Stimulated activated CD4-positive, alpha-beta T cell treated with anti-CD3 and anti-CD28 coated beads, Interleukin-15, amount 100 ng/mL, for 24 hours (primary cell): ENCODE measurements around the gene ATP8B2.
"Not testable (repeated sequence)": the region's sequence is repeated elsewhere in the genome, so short reads cannot be mapped to it uniquely, and the experiment has no call there.

ENCODE experiments used
- DNase-seq: peaks from one replicate; pipeline ENCODE4 v3.0.0-alpha.2; 2020

ATP8B2 gene

DNA sequence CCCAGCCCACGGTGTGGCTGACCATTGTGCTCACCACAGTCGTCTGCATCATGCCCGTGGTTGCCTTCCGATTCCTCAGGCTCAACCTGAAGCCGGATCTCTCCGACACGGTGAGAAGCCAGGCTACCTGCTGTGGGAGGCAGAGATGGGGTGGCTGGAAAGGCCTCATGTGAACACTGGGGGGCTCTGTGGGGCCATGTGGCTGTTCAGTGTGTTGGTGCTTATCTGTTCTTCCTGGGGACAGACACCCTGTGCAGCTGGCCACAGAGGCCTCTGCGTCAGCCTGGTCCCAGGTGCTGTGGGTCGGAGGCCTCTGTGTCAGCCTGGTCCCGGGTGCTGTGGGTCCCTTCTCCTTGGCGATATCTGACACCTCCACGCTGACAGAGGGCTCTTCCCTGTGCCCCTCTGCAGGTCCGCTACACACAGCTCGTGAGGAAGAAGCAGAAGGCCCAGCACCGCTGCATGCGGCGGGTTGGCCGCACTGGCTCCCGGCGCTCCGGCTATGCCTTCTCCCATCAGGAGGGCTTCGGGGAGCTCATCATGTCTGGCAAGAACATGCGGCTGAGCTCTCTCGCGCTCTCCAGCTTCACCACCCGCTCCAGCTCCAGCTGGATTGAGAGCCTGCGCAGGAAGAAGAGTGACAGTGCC lies 23.2 kb downstream of the ATP8B2 start:
- no peak for DNase-seq

DNA sequence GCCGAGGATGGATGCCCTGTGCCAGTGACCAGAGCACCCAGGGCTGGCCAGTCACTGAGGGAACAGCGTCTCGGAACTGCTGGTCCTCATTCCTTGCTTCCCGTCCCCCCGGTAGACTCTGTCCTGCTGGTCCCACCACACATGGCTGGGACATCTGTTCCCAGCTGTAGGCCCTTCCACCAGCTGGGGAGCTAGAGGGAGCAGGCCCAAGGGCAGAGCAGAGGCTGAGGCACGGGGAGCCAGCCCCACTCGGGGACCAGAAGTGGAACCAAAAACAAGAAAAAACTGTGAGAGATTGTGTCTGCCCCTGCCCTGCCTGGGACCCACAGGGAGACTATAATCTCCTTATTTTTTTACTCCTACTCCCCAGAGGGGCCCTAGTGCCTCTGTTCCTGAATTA lies 23.8 kb downstream of the ATP8B2 start:
- DNase-seq = no peak

DNA sequence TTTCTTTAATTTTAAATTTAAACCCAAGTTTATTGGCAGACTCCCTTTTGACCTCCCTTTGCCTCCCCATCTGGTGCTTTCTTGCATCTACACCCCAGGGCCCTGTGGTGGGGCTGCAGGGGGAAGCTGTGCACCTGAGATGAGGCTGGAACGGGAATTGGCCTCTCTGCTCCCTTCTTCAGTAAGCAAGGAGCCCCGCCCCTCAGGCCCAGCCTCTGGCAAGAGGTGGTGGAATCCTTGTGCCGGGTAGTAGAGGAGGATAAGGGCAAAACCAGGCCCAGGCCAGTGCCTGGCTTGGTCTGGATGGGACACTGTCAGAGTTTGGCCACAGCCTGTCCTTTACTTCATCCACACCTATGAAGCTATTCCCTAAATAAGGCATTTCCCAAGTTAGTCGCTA lies 25.1 kb downstream of the ATP8B2 start:
- no peak for DNase-seq

DNA sequence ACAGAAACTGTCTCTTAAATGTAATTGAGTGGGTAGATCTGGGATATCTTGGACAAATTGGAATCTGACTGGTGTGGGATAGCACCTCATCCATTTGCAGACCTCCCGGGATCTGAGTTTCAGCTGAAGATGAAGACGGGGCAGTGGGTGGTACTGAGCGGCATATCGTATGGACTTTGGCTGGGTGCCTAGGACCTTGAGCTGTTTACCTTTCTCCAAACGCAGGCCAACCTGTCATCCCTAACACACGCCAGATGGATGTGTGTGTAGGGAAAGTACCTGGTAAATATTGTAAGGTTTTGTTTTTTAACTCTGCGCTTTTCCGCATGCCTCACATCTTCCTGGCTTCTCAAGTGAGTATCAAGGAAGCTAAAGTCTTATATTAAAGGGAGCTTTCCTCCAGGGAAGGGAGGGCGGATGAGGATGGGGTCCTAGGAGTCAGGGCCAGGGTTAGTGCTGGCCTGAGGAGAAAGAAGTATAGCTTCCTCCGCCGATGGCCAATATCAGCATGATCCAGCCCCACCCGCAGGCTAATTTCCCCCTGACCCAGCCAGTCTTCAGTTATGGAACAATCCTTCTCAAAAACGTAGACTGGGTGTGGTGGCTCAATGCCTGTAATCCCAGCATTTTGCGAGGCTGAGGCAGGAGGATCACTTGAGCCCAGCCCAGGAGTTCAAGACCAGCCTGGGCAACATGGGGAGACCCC lies 26.2 kb downstream of the ATP8B2 start:
- DNase-seq = no peak

DNA sequence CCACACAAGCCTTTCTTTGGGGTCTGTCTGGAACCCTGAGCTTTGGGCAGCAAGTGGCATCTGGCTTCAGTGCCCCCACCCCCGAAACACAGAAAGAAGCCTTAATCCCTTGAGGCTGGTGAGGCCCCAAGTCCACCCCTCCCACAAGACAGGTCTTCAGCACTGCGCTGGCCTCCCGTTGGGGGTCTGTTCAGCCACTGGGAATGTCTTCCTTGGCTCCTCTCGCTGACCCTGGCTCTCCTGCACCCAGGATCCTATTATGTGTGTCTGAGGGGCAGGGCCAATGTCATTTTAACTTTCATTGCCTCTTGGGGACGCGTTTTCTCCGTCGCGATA lies 26.9 kb downstream of the ATP8B2 start:
- DNase-seq = no peak

DNA sequence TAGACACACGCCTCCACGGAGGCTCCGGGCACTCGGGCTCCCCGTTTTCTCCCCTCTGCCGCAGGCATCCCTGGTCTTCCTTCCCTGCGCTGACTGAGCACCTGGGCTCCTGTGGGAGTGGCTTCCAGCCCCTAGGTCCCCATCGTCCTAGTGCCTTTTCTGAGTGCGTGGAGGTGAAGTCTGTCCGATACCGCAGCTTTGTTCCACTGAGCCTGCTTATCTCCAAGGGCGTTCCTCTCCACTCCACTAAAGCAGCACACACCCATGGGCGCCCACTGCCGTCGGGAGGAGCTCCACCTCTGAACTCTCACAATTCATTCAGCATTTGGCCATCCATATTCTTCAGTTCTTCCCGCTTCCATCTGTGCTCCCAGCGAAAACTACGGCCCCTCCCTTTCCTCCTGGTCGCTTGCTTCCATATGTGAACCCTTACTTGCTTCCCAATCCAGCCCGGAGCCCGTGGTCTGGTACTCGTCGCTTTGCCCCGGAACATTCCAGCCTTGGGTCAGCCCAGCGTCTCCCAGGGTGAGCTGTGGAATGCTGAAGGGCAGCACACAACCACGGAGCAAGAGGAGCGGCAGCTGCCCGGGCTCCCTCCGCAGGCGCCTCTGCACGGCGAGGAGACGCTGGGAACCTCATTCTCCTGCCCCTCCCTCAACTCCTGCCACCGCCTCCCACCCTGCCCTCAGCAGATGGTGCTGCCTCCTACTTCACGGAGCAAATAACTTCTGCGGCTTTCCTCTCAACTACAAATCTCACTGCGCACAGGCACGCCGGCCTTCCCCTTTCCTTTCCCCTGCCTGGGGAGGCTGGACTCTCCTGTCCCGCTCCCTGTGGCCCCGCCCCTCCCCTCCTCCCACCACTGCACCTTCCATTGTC lies 27.5 kb downstream of the ATP8B2 start:
- peak; percentile 72 for DNase-seq

DNA sequence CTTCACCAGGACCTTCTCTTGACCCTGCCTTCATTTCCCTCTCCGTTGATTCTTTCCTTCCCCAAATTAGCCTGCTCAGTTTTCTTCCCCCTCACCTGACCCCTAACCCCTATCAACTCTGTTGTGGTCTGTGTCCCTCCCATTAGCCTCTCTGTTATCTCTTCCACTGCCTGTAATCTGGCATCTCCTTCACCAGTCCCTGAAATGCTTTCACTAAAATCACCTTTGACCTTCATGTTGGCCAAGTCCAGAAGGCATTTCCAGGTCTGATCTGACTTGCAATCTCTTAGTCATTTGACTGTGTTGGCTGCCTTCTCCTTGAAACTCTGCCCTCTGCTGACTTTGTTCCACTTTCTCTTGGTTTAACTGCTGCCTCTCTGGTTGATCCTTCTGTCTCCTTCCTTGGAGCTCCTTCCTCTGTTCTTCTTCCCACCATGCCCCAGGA lies 28.2 kb downstream of the ATP8B2 start:
- peak; percentile 48 for DNase-seq

DNA sequence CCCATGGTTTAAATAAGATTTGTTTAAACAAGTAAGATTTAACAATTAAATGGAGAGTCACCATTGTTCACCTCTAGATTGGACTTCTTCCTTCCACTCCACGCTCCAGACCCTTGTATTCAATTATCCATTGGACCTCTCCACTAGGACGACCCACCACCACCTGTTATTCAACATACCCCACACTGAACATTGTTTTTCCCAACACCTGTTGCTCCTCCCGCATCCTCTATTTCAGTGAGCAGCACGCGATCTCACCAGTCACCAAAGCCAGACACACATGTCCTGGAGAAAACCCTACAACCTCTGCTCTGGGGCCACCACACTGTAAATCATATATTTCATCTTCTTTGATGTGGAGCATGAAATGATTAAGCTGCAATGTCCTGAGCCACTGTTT lies 28.6 kb downstream of the ATP8B2 start:
- no peak for DNase-seq

DNA sequence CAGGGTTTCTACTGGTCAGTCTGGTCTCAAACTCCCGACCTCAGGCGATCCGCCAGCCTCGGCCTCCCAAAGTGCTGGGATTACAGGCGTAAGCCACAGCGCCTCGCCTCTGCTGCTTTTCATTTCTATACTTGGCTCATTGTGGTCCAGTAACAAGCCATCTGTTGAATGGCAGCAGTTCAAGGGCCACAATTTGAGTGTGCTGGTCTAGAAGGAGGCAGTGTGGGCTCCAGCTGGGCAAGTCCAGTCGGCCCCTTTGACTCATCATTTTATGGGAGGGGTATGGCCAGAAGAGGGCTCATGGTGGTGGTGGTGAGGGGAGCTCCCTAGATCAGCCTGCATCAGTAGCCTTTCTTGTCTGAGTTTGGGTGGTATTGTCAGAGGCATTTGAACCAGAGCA lies 33.2 kb downstream of the ATP8B2 start:
- DNase-seq = no peak

DNA sequence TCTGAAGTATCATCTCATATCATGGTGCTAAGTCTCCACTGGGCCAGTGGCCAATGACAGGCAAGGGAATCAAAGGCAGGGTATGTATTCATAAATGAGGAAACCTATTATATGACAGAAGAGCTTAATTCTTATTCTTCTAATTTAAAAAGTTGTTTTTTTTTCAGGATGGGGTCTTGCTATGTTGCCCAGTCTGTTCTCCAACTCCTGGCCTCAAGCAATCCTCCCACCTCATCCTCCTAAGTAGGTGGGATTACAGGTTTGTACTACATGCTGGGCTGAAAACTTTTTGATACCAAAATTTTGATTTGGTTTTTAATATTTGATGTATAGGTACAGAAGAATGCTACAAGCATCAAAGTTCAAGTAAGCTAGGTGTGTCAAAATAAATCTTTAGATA lies 35.0 kb downstream of the ATP8B2 start:
- no peak for DNase-seq

DNA sequence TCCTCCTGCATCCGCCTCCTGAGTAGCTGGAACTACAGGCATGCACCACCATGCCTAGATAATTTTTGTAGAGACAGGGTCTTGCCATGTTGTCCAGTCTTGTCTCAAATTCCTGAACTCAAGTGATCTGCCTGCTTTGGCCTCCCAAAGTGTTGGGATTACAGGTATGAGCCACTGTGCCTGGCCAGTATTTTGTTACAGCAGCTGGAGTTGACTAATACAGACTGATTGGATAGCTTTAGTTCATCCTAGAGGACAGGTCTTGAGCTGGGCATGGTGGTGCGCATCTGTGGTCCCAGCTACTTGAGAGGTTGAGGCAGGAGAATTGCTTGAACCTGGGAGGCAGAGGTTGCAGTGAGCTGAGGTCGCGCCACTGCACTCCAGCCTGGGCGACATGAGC lies 35.6 kb downstream of the ATP8B2 start:
- not testable (repeated sequence) for DNase-seq

DNA sequence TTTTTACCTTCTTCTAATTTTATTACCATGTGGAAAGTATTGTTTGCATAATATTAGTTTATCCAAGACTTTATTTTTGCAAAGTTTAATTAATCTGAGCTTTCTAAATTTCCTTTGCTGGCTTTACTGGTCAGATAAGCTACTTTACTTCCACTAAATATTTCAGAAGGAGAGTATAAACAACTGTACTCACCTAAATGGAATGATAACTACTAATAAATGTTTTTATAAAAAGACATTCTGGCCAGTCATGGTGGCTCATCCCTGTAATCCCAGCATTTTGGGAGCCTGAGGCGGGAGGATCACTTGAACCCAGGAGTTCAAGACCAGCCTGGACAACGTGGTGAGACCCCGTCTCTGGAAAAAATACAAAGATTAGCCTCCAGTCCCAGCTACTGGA lies 36.0 kb downstream of the ATP8B2 start:
- DNase-seq = no peak

DNA sequence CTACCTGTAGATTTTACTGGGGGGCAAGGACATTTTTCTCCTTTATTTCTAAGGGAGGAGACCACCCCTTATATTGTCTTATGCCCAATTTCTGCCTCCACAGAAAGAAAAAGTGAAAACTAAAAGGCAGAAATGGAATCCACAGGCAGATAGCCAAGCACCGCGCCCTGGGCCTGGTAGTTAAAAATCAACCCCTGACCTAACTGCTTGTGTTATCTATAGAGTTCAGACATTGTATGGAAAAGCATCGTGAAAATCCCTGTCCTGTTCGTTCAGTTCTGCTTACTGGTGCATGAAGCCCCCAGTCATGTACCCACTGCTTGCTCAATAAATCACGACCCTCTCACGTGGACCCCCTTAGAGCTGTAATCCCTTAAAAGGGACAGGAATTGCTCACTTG lies 46.1 kb downstream of the ATP8B2 start:
- no peak for DNase-seq

DNA sequence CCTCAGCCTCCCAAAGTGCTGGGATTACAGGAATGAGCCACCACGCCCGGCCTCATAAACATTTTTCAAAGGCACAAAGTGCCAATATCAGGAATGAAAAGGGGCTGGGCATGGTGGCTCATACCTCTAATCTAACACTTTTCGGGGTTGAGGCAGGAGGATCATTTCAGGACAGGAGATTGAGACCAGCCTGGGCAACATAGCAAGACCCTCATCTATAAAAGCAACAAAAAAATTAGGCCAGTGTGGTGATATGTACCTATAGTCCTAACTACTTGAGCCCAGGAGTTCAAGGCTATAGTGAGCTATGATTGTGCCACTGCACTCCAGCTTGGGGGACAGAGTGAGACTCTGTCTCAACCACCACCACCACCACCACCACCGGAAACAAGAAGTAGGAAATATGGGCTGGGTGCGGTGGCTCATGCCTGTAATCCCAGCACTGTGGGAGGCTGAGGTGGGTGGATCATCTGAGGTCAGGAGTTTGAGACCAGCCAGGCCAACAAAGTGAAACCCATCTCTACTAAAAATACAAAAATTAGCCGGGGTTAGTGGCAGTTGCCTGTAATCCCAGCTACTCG lies 48.5 kb downstream of the ATP8B2 start:
- peak; percentile 40 for DNase-seq

DNA sequence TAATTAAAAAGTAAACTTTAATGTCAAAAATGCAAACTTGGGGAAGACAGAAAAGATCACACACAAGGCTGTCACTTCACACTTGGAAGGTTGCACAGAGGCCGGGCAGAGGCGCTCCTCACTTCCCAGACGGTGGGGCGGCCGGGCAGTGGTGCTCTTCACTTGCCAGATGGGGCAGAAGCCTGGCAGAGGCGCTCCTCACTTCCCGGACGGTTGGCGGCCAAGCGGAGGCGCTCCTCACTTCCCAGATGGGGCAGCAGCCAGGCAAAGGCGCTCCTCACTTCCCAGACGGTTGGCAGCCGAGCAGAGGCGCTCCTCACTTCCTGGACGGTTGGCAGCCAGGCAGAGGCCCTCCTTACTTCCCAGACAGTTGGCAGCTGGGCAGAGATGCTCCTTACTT lies 54.0 kb downstream of the ATP8B2 start:
- DNase-seq = no peak

DNA sequence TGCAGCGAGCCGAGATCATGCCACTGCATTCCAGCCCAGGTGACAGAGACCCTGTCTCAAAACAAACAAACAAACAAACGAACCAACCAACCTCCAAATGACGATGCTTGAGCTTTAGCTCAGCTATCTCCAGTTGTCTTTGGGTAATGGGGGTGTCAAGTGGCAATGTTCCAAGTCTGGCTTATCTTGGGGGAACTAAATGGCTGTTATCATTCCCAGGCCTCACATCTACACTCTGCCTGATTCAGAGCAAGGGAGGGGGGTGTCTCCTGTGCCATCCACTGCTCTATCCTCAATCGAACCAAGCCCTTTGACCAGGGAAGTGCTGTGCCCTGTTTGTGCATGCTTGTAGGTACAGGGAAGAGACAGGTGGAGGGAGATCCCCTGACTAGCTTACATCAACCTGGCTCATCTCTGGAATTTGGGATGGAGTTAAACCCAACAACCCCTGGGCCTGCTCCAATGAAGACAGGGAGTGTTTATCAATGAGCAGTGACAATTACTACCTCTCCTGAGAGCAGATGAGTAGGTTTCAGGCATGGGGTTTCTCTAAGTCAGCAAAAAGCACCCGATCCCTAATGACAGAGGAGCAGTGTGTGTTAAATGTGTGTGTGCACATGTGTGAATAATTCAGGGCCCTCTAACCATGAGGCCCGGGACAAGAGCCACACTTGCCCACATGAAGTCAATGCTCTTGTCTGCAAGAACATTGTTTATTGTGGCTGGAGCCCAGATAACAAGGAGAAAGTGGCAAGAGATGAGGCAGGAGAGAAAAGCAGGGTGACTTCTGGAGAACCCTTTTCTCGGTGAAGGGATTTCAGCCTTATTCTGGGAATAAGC lies 59.5 kb downstream of the ATP8B2 start:
- no peak for DNase-seq

DNA sequence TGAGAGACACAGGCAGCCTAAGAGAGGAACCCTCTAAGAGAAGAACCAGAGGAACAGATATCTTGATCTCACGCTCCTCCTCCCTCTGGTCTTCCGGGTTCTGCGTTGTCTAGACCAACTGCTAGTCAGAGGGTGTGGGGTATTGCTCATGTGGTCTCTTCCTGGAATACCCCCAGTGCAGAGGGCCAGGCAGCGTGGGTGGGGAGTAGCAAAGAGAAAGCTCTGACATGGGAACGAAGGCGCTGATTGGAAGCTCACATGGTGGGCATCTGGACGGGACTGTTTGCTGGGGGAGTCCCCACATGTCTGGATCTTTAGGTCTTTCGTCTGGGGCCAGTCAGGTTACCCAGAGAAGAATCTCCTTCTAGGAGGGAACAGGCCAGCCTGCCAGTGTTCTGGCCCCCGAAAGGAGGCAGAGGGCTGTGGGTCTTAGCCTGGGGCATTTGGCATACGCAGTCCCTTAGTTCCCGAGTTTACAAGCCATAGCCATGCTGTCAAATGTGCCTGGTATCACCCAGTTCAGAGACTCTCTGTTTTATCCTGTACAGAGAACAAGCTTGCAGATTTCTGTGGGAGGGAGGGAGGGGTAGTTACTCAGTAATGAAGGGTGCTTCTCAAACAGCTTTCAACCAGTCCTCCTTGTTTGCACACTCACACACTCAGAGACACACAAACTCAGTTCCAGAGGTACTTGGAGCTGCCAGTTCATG lies 61.5 kb downstream of the ATP8B2 start:
- peak; percentile 87 for DNase-seq

DNA sequence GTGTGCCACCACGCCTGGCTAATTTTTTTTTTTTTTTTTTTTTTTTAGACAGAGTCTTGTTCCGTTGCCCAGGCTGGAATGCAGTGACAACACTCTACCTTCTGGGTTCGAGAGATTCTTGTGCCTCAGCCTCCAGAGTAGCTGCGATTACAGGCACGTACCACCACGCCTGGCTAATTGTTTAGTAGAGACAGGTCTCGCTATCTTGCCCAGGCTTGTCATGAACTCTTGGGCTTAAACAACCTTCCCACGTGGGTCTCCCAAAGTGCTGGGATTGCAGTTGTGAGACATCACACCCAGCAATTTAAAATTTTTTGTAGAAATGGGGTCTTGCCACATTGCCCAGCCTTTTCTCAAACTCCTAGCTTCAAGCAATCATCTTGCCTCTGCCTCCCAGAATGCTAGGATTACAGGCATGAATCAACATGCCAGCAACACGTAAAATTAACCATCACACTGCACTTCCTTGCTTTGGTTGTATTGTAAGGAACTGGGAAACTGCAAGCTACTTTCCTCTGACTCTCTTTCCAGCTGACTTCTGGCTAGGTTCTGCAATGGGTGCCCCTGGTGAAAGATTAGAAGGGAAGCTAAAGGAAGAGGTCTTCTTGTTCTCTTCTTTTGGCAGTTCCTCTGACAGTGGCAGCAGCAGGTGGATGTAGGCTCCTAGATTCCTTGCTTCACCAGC lies 65.9 kb downstream of the ATP8B2 start:
- no peak for DNase-seq

DNA sequence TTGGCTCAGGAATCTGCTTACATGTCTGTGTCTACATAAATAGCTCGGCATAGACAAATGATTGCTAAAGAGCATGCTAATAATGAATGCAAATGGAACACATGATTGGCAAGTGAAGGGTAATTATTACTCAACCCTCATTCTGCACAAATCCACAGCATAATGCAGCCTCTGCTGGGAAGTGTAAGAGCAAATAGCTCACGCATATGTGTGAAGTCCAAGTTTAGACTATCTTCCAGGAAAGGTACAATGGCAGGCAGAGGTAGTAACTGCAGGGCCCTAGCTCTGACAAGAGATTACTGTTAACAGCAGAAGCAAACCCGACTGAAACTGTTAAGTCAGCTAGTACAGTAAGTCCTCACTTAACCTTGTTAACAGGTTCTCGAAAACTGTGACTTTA lies 72.8 kb downstream of the ATP8B2 start:
- no peak for DNase-seq

DNA sequence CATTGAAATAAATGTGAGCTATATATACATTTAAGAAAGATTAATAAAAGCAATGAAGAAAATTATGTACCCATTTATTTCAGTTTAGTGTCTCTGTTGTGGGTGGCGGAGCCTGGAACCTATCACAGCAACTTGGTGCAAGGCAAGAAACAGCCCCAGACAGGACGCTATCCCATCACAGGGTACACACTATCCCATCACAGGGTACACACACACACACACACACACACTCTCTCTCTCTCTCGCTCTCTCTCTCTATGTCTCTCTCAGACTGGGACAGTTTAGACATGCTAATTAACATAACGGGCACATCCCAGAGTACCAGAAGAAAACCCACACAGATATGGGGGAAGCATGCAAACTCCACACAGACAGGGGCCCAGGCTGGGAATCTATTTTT lies 73.4 kb downstream of the ATP8B2 start:
- DNase-seq = no peak

DNA sequence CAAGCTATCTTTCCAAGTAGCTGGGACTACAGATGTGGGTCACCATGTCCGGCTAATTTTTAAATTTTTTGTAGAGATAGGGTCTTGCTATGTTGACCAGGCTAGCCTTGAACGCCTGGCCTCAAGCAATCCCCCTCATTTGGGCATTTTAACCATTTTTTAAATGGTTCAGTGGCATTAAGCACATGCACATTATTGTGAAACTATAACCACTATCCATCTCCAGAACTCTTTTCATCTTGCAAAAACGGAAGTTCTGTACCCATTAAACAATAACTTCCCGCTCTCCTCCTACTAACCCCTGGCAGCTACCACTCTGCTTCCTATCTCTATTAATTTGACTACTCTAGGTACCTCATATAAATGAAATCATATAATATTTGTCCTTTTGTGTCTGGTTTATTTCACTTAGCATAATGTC lies 75.1 kb downstream of the ATP8B2 start:
- DNase-seq = no peak
